NCI-H226 (cell line): ENCODE data around the gene ST8SIA5.

Experiments
- DNase-seq: peaks from one replicate; pipeline ENCODE4 v3.0.0-alpha.2; 2015

The ST8SIA5 gene

GRCh38 chr18:46705521-46705920 lies 51.3 kb downstream of the ST8SIA5 start:
- no peak for DNase-seq

GRCh38 chr18:46704816-46705215 lies 52.0 kb downstream of the ST8SIA5 start:
- no peak for DNase-seq

- no peak for DNase-seq
These were observed 52.7 kb downstream of the ST8SIA5 start for GRCh38 chr18:46704189-46704588.

GRCh38 chr18:46702471-46702870 lies 54.4 kb downstream of the ST8SIA5 start:
- no peak for DNase-seq

GRCh38 chr18:46700066-46700824 lies 56.6 kb downstream of the ST8SIA5 start:
- no peak for DNase-seq

GRCh38 chr18:46696702-46697101 lies 60.2 kb downstream of the ST8SIA5 start:
- DNase-seq: no peak

- no peak for DNase-seq
These were observed 60.6 kb downstream of the ST8SIA5 start for GRCh38 chr18:46696268-46696667.

- DNase-seq: no peak
These were observed 62.9 kb downstream of the ST8SIA5 start for GRCh38 chr18:46693996-46694395.

- DNase-seq: no peak
These were observed 67.9 kb downstream of the ST8SIA5 start for GRCh38 chr18:46688853-46689525.

GRCh38 chr18:46686186-46686585 lies 70.7 kb downstream of the ST8SIA5 start:
- DNase-seq: no peak

- DNase-seq: no peak
These were observed 73.6 kb downstream of the ST8SIA5 start for GRCh38 chr18:46683252-46683651.

- DNase-seq: no peak
These were observed 75.8 kb downstream of the ST8SIA5 start for GRCh38 chr18:46680784-46681695.

- no peak for DNase-seq
These were observed 76.8 kb downstream of the ST8SIA5 start for GRCh38 chr18:46679846-46680598.

GRCh38 chr18:46678785-46679399 lies 78.0 kb downstream of the ST8SIA5 start:
- no peak for DNase-seq

- no peak for DNase-seq
These were observed 78.8 kb downstream of the ST8SIA5 start for GRCh38 chr18:46678041-46678440.

GRCh38 chr18:46677611-46678010 lies 79.2 kb downstream of the ST8SIA5 start:
- DNase-seq: peak; percentile 26

GRCh38 chr18:46676182-46676835 lies 80.5 kb downstream of the ST8SIA5 start:
- no peak for DNase-seq

- DNase-seq: no peak
These were observed 81.7 kb downstream of the ST8SIA5 start for GRCh38 chr18:46675112-46675511.

- DNase-seq: no peak
These were observed 84.5 kb downstream of the ST8SIA5 start for GRCh38 chr18:46672062-46672970.

GRCh38 chr18:46668694-46669093 lies 88.2 kb downstream of the ST8SIA5 start:
- DNase-seq: no peak

GRCh38 chr18:46668135-46668534 lies 88.7 kb downstream of the ST8SIA5 start:
- no peak for DNase-seq
